Neural crest cell (in vitro differentiated cells): ENCODE results near the gene SMC5. TPM values are rescaled to one million over a fixed set of nuclear protein-coding genes. Genes with fewer than 3 reads are reported as not detected.
"Not testable (repeated sequence)": the region's sequence is repeated elsewhere in the genome, so short reads cannot be mapped to it uniquely, and the experiment has no call there.

ENCODE experiments used
- DNase-seq: peaks from one replicate; pipeline ENCODE4 v3.0.0; 2021; ENCODE audit warnings: low read depth, mixed read lengths, low spot score
- H3K27ac Mint-ChIP-seq: one replicate; pipeline ENCODE4 v1.8.0; 2021; ENCODE audit warnings: mild to moderate bottlenecking, mixed read lengths; ENCODE audit not compliant: unreplicated experiment
- H3K27me3 Mint-ChIP-seq: 2 replicates; pipeline ENCODE4 v1.8.0; 2021; ENCODE audit warnings: low read depth, mild to moderate bottlenecking, mixed read lengths
- H3K36me3 Mint-ChIP-seq: 2 replicates; pipeline ENCODE4 v1.8.0; 2021; ENCODE audit warnings: low read depth, mild to moderate bottlenecking, mixed read lengths
- H3K4me1 Mint-ChIP-seq: 2 replicates; pipeline ENCODE4 v1.8.0; 2021; ENCODE audit warnings: mixed read lengths
- H3K4me3 Mint-ChIP-seq: one replicate; pipeline ENCODE4 v1.8.0; 2021; ENCODE audit warnings: mild to moderate bottlenecking, mixed read lengths
- H3K9me3 Mint-ChIP-seq: 2 replicates; pipeline ENCODE4 v1.8.0; 2021; ENCODE audit warnings: mixed read lengths
- total RNA-seq: library from RNA; stranded (reverse); gene quantifications from 2 replicates; pipeline ENCODE4 v1.2.1, GENCODE V29; 2021
- TF ChIP-seq, protein P1 (sequence below): fragments of 200-600 bp; sonication (generic); conservative IDR thresholded peaks from 2 replicates; pipeline ENCODE4 v1.5.0; 2021; ENCODE audit warnings: antibody characterized with exemption, mild to moderate bottlenecking

SMC5 gene
- total RNA-seq, 1 donor from 2014 or later = 28.7 TPM

GRCh38 chr9:70395652-70396051, 136.9 kb downstream of the SMC5 start:
- Mint-ChIP-seq H3K4me3 (no peak overlapping the region), H3K36me3 (no peaks in the 10 kb centered on the region), H3K27me3 (no peaks in the 10 kb centered on the region)

GRCh38 chr9:70398145-70398556, 139.4 kb downstream of the SMC5 start:
- H3K27ac Mint-ChIP-seq = no peak overlapping the region
- H3K9me3 Mint-ChIP-seq = no peaks in the 10 kb centered on the region
- H3K4me1 Mint-ChIP-seq = no peaks in the 10 kb centered on the region
- no peak overlapping the region for H3K4me3 Mint-ChIP-seq
- DNase-seq = no peak
- H3K36me3 Mint-ChIP-seq = no peaks in the 10 kb centered on the region
- no peaks in the 10 kb centered on the region for H3K27me3 Mint-ChIP-seq
- TF ChIP-seq, protein P1, sequence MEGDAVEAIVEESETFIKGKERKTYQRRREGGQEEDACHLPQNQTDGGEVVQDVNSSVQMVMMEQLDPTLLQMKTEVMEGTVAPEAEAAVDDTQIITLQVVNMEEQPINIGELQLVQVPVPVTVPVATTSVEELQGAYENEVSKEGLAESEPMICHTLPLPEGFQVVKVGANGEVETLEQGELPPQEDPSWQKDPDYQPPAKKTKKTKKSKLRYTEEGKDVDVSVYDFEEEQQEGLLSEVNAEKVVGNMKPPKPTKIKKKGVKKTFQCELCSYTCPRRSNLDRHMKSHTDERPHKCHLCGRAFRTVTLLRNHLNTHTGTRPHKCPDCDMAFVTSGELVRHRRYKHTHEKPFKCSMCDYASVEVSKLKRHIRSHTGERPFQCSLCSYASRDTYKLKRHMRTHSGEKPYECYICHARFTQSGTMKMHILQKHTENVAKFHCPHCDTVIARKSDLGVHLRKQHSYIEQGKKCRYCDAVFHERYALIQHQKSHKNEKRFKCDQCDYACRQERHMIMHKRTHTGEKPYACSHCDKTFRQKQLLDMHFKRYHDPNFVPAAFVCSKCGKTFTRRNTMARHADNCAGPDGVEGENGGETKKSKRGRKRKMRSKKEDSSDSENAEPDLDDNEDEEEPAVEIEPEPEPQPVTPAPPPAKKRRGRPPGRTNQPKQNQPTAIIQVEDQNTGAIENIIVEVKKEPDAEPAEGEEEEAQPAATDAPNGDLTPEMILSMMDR = no peak

More at GRCh38 chr9:70395652-70396051, 136.9 kb downstream of the SMC5 start:
- Mint-ChIP-seq H3K9me3 (no peaks in the 10 kb centered on the region), H3K27ac (no peak overlapping the region), H3K4me1 (no peaks in the 10 kb centered on the region)
- TF ChIP-seq, protein P1 = no peak
- DNase-seq = no peak

DNA sequence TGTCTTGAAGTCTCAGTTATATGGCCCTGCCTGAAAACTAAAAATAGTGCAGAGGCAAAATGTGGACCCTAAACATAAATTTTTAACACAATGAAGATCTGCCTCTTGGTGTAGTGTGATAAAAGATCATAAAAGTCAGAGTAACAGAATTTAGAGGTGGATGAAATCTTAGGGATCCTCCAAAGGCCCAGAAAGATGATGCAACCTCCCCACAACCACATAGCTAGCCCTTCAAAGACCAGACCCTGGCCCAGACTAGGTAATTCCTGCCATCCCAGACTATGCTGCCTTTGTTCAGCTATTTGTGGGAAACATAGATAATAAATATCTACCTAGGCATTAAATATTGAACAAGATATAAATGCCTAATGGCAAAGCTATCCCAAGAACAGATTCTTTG, 140.4 kb downstream of the SMC5 start:
- TF ChIP-seq, protein P1 = no peak
- Mint-ChIP-seq H3K27me3 (no peaks in the 10 kb centered on the region), H3K4me3 (no peak overlapping the region), H3K4me1 (no peaks in the 10 kb centered on the region), H3K27ac (no peak overlapping the region), H3K36me3 (no peaks in the 10 kb centered on the region), H3K9me3 (no peaks in the 10 kb centered on the region)
- DNase-seq = no peak

DNA sequence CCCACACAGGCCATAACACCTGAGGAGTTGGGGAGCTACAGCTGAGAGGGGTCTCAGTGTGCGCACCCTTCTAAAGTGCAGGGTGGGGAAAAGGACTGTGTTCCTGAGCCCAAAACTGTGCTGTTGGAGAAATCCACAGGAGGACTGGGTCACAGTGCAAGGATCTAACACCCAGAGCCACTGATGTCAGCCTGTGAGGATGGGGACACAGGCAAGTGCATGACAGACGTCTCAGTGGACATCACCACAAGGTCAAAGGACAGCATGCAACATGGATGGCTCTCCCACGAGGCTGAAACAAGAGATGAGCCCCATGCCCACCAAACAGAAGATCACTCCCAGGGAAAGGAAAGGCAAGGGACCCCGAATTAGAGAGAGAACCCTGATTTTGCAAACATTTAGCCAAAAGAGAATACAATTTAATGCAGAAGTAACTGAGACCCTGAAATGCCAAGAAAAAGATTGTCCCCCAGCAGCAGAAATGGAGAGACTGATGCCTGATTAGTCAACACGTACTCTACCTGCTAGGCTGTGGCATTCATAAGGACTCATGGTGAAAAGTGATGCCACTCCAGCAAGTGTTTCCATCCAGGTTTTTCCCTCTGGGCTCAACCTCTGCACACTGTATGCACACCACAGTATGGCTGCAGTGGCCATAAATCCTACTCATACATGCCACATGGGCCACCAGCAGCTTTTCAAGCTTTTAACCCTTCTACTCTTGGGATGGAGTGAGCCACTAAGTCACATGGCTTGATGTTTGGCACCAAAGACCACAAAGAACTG, 141.5 kb downstream of the SMC5 start:
- no peaks in the 10 kb centered on the region for H3K9me3 Mint-ChIP-seq

DNA sequence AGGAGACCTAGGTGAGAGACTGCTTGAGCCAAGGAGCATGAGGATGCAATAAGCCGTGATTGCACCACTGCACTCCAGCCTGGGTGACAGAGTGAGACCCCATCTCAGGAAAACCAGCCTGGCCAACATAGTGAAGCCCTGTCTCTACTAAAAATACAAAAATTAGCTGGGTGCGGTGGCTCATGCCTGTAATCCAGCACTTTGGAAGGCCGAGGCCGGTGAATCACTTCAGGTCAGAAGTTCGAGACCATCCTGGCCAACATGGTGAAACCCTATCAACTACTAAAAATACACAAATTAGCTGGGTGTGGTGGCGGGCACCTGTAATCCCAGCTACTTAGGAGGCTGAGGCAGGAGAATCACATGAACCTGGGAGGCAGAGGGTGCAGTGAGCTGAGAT, 142.5 kb downstream of the SMC5 start:
- DNase-seq, H3K27me3 Mint-ChIP-seq, H3K4me1 Mint-ChIP-seq, H3K27ac Mint-ChIP-seq, H3K4me3 Mint-ChIP-seq, H3K36me3 Mint-ChIP-seq, H3K9me3 Mint-ChIP-seq: not testable (repeated sequence)

More for the DNA sequence above, 141.5 kb downstream of the SMC5 start:
- Mint-ChIP-seq H3K27me3 (no peaks in the 10 kb centered on the region), H3K27ac (no peak overlapping the region), H3K4me3 (no peak overlapping the region), H3K36me3 (no peaks in the 10 kb centered on the region), H3K4me1 (no peaks in the 10 kb centered on the region)
- TF ChIP-seq, protein P1 = no peak
- no peak for DNase-seq

DNA sequence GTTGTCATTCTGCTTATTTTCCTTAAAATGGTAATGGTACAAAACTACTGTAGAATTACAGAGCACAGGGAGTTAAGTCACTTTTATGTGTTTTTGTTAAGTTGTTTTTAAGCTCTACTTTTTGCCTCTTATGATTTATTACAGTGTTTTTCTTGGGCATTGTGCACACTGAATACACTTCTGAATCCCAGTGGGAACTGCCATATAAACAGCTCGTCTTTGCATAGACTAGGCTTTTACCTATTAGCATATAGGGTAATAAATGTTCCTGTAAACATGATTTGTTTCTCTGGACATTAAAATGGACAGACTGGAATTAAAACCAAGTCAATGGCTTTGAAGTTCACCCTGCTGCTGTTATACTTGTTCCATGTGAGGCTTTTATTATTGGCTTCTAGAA, 143.4 kb downstream of the SMC5 start:
- Mint-ChIP-seq H3K36me3 (no peaks in the 10 kb centered on the region), H3K27me3 (peaks cover under 1% of the 10 kb centered on the region), H3K4me1 (peaks cover 14% of the 10 kb centered on the region), H3K4me3 (no peak overlapping the region), H3K27ac (no peak overlapping the region), H3K9me3 (no peaks in the 10 kb centered on the region)
- TF ChIP-seq, protein P1 = no peak
- no peak for DNase-seq
